Type B pancreatic cell (in vitro differentiated cells): ENCODE measurements around the gene CLEC2D. TPM values are rescaled to one million over a fixed set of nuclear protein-coding genes. Genes with fewer than 3 reads are reported as not detected.
"Not testable (repeated sequence)": the region's sequence is repeated elsewhere in the genome, so short reads cannot be mapped to it uniquely, and the experiment has no call there.

Source experiments
- DNase-seq: peaks from one replicate; pipeline ENCODE4 v3.0.0; 2021; ENCODE audit warnings: mixed read lengths; ENCODE audit not compliant: unreplicated experiment; ENCODE audit errors: extremely low spot score
- H3K27ac Mint-ChIP-seq: 2 replicates; pipeline ENCODE4 v1.8.0; 2021; ENCODE audit warnings: mild to moderate bottlenecking, mixed read lengths
- H3K27me3 Mint-ChIP-seq: 2 replicates; pipeline ENCODE4 v1.8.0; 2021; ENCODE audit warnings: mixed read lengths
- H3K36me3 Mint-ChIP-seq: 2 replicates; pipeline ENCODE4 v1.8.0; 2021; ENCODE audit warnings: mixed read lengths
- H3K4me1 Mint-ChIP-seq: one replicate; pipeline ENCODE4 v1.8.0; 2021; ENCODE audit warnings: mixed read lengths; ENCODE audit not compliant: unreplicated experiment
- H3K4me3 Mint-ChIP-seq: 2 replicates; pipeline ENCODE4 v1.8.0; 2021; ENCODE audit warnings: mild to moderate bottlenecking, mixed read lengths
- H3K9me3 Mint-ChIP-seq: 2 replicates; pipeline ENCODE4 v1.8.0; 2021; ENCODE audit warnings: mixed read lengths
- CTCF ChIP-seq: fragments of 200-600 bp; sonication (generic); conservative IDR thresholded peaks from 2 replicates; pipeline ENCODE4 v1.5.0; 2021; ENCODE audit warnings: antibody characterized with exemption, mild to moderate bottlenecking
- total RNA-seq: library from RNA; stranded (reverse); gene quantifications from 2 replicates; pipeline ENCODE4 v1.2.1, GENCODE V29; 2021; ENCODE audit warnings: low replicate concordance

The CLEC2D gene
- total RNA-seq, 1 donor from 2014 or later = 10.3 TPM

- H3K4me1 Mint-ChIP-seq = no peaks in the 10 kb centered on the region
- no peak for TF ChIP-seq CTCF
- no peaks in the 10 kb centered on the region for H3K27me3 Mint-ChIP-seq
- no peak overlapping the region for H3K27ac Mint-ChIP-seq
- H3K9me3 Mint-ChIP-seq = peaks cover 4% of the 10 kb centered on the region
- peaks cover 65% of the 10 kb centered on the region for H3K36me3 Mint-ChIP-seq
- H3K4me3 Mint-ChIP-seq = no peak overlapping the region
- DNase-seq = no peak
Observed at GRCh38 chr12:9661720-9662119, 7.8 kb upstream of the CLEC2D start.

GRCh38 chr12:9662488-9662887 lies 7.0 kb upstream of the CLEC2D start:
- H3K9me3 Mint-ChIP-seq = peaks cover 4% of the 10 kb centered on the region
- H3K4me3 Mint-ChIP-seq = no peak overlapping the region
- H3K4me1 Mint-ChIP-seq = no peaks in the 10 kb centered on the region
- peaks cover 66% of the 10 kb centered on the region for H3K36me3 Mint-ChIP-seq
- no peak overlapping the region for H3K27ac Mint-ChIP-seq
- H3K27me3 Mint-ChIP-seq = no peaks in the 10 kb centered on the region
- no peak for DNase-seq
- TF ChIP-seq CTCF = no peak

GRCh38 chr12:9667403-9668160 lies 1.9 kb upstream of the CLEC2D start:
- H3K27ac Mint-ChIP-seq = no peak overlapping the region
- TF ChIP-seq CTCF = no peak
- no peaks in the 10 kb centered on the region for H3K4me1 Mint-ChIP-seq
- no peaks in the 10 kb centered on the region for H3K27me3 Mint-ChIP-seq
- no peak overlapping the region for H3K4me3 Mint-ChIP-seq
- H3K9me3 Mint-ChIP-seq = peaks cover 2% of the 10 kb centered on the region
- peaks cover 50% of the 10 kb centered on the region for H3K36me3 Mint-ChIP-seq
- DNase-seq = no peak

- no peak overlapping the region for H3K4me3 Mint-ChIP-seq
- no peaks in the 10 kb centered on the region for H3K4me1 Mint-ChIP-seq
- TF ChIP-seq CTCF = no peak
- DNase-seq = no peak
- peaks cover 51% of the 10 kb centered on the region for H3K36me3 Mint-ChIP-seq
- H3K9me3 Mint-ChIP-seq = peaks cover 5% of the 10 kb centered on the region
- no peaks in the 10 kb centered on the region for H3K27me3 Mint-ChIP-seq
- H3K27ac Mint-ChIP-seq = no peak overlapping the region
Observed at GRCh38 chr12:9668161-9669018, 1.1 kb upstream of the CLEC2D start.

- DNase-seq = no peak
- Mint-ChIP-seq H3K9me3 (peaks cover 5% of the 10 kb centered on the region), H3K36me3 (peaks cover 47% of the 10 kb centered on the region), H3K4me3 (no peak overlapping the region), H3K4me1 (no peaks in the 10 kb centered on the region), H3K27ac (no peak overlapping the region), H3K27me3 (no peaks in the 10 kb centered on the region)
- TF ChIP-seq CTCF = no peak
Observed at GRCh38 chr12:9669019-9669326, 540 bp upstream of the CLEC2D start.

GRCh38 chr12:9672340-9672739 lies 2.8 kb downstream of the CLEC2D start:
- H3K4me1 Mint-ChIP-seq, H3K9me3 Mint-ChIP-seq, H3K27me3 Mint-ChIP-seq, DNase-seq, H3K4me3 Mint-ChIP-seq: not testable (repeated sequence)
- H3K36me3 Mint-ChIP-seq = peaks cover 51% of the 10 kb centered on the region
- H3K27ac Mint-ChIP-seq = peak overlapping the region; percentile 57
